Activated T-helper 17 cell treated with anti-CD3 and anti-CD28 coated beads, Interleukin-2, amount 50 U/mL, for 72 hours (primary cell): ENCODE measurements around the gene INSIG1. TPM values are rescaled to one million over a fixed set of nuclear protein-coding genes. Genes with fewer than 3 reads are reported as not detected.

ENCODE experiments used
- ATAC-seq: fragments of 150-1000 bp; cut with Tn5 transposase; replicated peaks from 2 replicates; pipeline ENCODE4 v1.10.0; 2021; ENCODE audit warnings: mild to moderate bottlenecking, moderate library complexity
- H3K27ac Mint-ChIP-seq: one replicate; pipeline ENCODE4 v1.8.0; 2022; ENCODE audit warnings: mixed read lengths
- H3K27me3 Mint-ChIP-seq: one replicate; pipeline ENCODE4 v1.8.0; 2022; ENCODE audit warnings: mixed read lengths
- H3K36me3 Mint-ChIP-seq: one replicate; pipeline ENCODE4 v1.8.0; 2022; ENCODE audit warnings: low read depth, mild to moderate bottlenecking, mixed read lengths
- H3K4me1 Mint-ChIP-seq: one replicate; pipeline ENCODE4 v1.8.0; 2022; ENCODE audit warnings: mixed read lengths
- H3K4me3 Mint-ChIP-seq: one replicate; pipeline ENCODE4 v1.8.0; 2022; ENCODE audit warnings: mild to moderate bottlenecking, mixed read lengths
- H3K9me3 Mint-ChIP-seq: one replicate; pipeline ENCODE4 v1.8.0; 2022; ENCODE audit warnings: mixed read lengths
- total RNA-seq, 2 donors: library from RNA; stranded (reverse); gene quantifications; one replicate each; pipeline ENCODE4 v1.2.3, GENCODE V29; 2022

Gene INSIG1
- total RNA-seq, 2 donors from 2014 or later: 140 to 216 TPM

- peak; percentile 57 for ATAC-seq
- peaks cover 30% of the 10 kb centered on the region for H3K4me1 Mint-ChIP-seq
- peak overlapping the region; percentile 91 for H3K4me3 Mint-ChIP-seq
- H3K36me3 Mint-ChIP-seq: peaks cover 50% of the 10 kb centered on the region
- no peaks in the 10 kb centered on the region for H3K9me3 Mint-ChIP-seq
- peak overlapping the region; percentile 91 for H3K27ac Mint-ChIP-seq
- H3K27me3 Mint-ChIP-seq: peaks cover 5% of the 10 kb centered on the region
Observed at GRCh38 chr7:155296788-155297516, 726 bp upstream of the INSIG1 start.

- H3K27me3 Mint-ChIP-seq: no peaks in the 10 kb centered on the region
- H3K27ac Mint-ChIP-seq: peak overlapping the region; percentile 95
- H3K36me3 Mint-ChIP-seq: peaks cover 64% of the 10 kb centered on the region
- peak overlapping the region; percentile 92 for H3K4me3 Mint-ChIP-seq
- H3K9me3 Mint-ChIP-seq: no peaks in the 10 kb centered on the region
- H3K4me1 Mint-ChIP-seq: peaks cover 25% of the 10 kb centered on the region
- no peak for ATAC-seq
Observed at GRCh38 chr7:155298288-155298833, 683 bp downstream of the INSIG1 start.

- Mint-ChIP-seq H3K4me1 (peaks cover 25% of the 10 kb centered on the region), H3K27me3 (no peaks in the 10 kb centered on the region), H3K9me3 (no peaks in the 10 kb centered on the region), H3K27ac (peak overlapping the region; percentile 95), H3K36me3 (peaks cover 70% of the 10 kb centered on the region), H3K4me3 (peak overlapping the region; percentile 92)
- peak; percentile 78 for ATAC-seq
Observed at GRCh38 chr7:155298834-155299534, 1.3 kb downstream of the INSIG1 start.

- ATAC-seq: no peak
- Mint-ChIP-seq H3K27ac (peak overlapping the region; percentile 95), H3K27me3 (no peaks in the 10 kb centered on the region), H3K4me3 (peak overlapping the region; percentile 92), H3K36me3 (peaks cover 77% of the 10 kb centered on the region), H3K9me3 (no peaks in the 10 kb centered on the region), H3K4me1 (peaks cover 25% of the 10 kb centered on the region)
Observed at GRCh38 chr7:155299535-155300202, 2.0 kb downstream of the INSIG1 start.

- Mint-ChIP-seq H3K4me1 (peaks cover 25% of the 10 kb centered on the region), H3K9me3 (no peaks in the 10 kb centered on the region), H3K36me3 (peaks cover 89% of the 10 kb centered on the region), H3K4me3 (peak overlapping the region; percentile 92), H3K27ac (peak overlapping the region; percentile 55), H3K27me3 (no peaks in the 10 kb centered on the region)
- ATAC-seq: no peak
Observed at GRCh38 chr7:155300641-155301452, 3.2 kb downstream of the INSIG1 start.

GRCh38 chr7:155303039-155303593 lies 5.4 kb downstream of the INSIG1 start:
- no peaks in the 10 kb centered on the region for H3K27me3 Mint-ChIP-seq
- H3K4me3 Mint-ChIP-seq: no peak overlapping the region
- peaks cover 100% of the 10 kb centered on the region for H3K36me3 Mint-ChIP-seq
- H3K27ac Mint-ChIP-seq: no peak overlapping the region
- peaks cover 24% of the 10 kb centered on the region for H3K4me1 Mint-ChIP-seq
- no peak for ATAC-seq
- H3K9me3 Mint-ChIP-seq: no peaks in the 10 kb centered on the region

- no peak for ATAC-seq
- Mint-ChIP-seq H3K4me3 (no peak overlapping the region), H3K4me1 (peaks cover 24% of the 10 kb centered on the region), H3K9me3 (no peaks in the 10 kb centered on the region), H3K36me3 (peaks cover 100% of the 10 kb centered on the region), H3K27me3 (no peaks in the 10 kb centered on the region), H3K27ac (no peak overlapping the region)
Observed at GRCh38 chr7:155303897-155304296, 6.2 kb downstream of the INSIG1 start.

- Mint-ChIP-seq H3K4me1 (peaks cover 17% of the 10 kb centered on the region), H3K27me3 (no peaks in the 10 kb centered on the region), H3K36me3 (peaks cover 99% of the 10 kb centered on the region), H3K4me3 (peak overlapping the region; percentile 37), H3K27ac (peak overlapping the region; percentile 62), H3K9me3 (no peaks in the 10 kb centered on the region)
- ATAC-seq: no peak
Observed at GRCh38 chr7:155305231-155305904, 7.7 kb downstream of the INSIG1 start.

GRCh38 chr7:155306673-155307470 lies 9.2 kb downstream of the INSIG1 start:
- peaks cover 91% of the 10 kb centered on the region for H3K36me3 Mint-ChIP-seq
- peak; percentile 46 for ATAC-seq
- H3K27ac Mint-ChIP-seq: peak overlapping the region; percentile 78
- H3K27me3 Mint-ChIP-seq: no peaks in the 10 kb centered on the region
- no peaks in the 10 kb centered on the region for H3K9me3 Mint-ChIP-seq
- H3K4me1 Mint-ChIP-seq: peaks cover 11% of the 10 kb centered on the region
- H3K4me3 Mint-ChIP-seq: peak overlapping the region; percentile 30

GRCh38 chr7:155308330-155309020 lies 10.8 kb downstream of the INSIG1 start:
- Mint-ChIP-seq H3K9me3 (no peaks in the 10 kb centered on the region), H3K27me3 (no peaks in the 10 kb centered on the region), H3K4me1 (peaks cover 11% of the 10 kb centered on the region), H3K27ac (no peak overlapping the region), H3K36me3 (peaks cover 75% of the 10 kb centered on the region), H3K4me3 (no peak overlapping the region)
- ATAC-seq: no peak

- peaks cover 70% of the 10 kb centered on the region for H3K36me3 Mint-ChIP-seq
- no peak for ATAC-seq
- H3K4me3 Mint-ChIP-seq: no peak overlapping the region
- peaks cover 11% of the 10 kb centered on the region for H3K4me1 Mint-ChIP-seq
- H3K27ac Mint-ChIP-seq: no peak overlapping the region
- H3K27me3 Mint-ChIP-seq: no peaks in the 10 kb centered on the region
- no peaks in the 10 kb centered on the region for H3K9me3 Mint-ChIP-seq
Observed at GRCh38 chr7:155309021-155309338, 11.3 kb downstream of the INSIG1 start.

GRCh38 chr7:155310425-155311114 lies 12.9 kb downstream of the INSIG1 start:
- Mint-ChIP-seq H3K36me3 (peaks cover 54% of the 10 kb centered on the region), H3K9me3 (no peaks in the 10 kb centered on the region), H3K27me3 (no peaks in the 10 kb centered on the region), H3K4me1 (peaks cover 6% of the 10 kb centered on the region), H3K27ac (no peak overlapping the region), H3K4me3 (no peak overlapping the region)
- ATAC-seq: peak; percentile 32
